Trophoblast cell (in vitro differentiated cells and primary cell): ENCODE measurements around the gene BAZ2A.

ENCODE experiments used
- DNase-seq, 2 donors: peaks; one replicate each; pipeline ENCODE4 v3.0.0-alpha.2; 2016
- H2AFZ ChIP-seq: 2 replicates; pipeline ENCODE4 v1.6.1; 2013; ENCODE audit warnings: low read length, moderate library complexity, mild to moderate bottlenecking; ENCODE audit not compliant: insufficient read depth, poor library complexity
- H2AK5ac ChIP-seq: 2 replicates; pipeline ENCODE4 v1.6.1; 2013; ENCODE audit warnings: mild to moderate bottlenecking, low read length
- H2BK120ac ChIP-seq: 2 replicates; pipeline ENCODE4 v1.6.1; 2013; ENCODE audit warnings: low read length, mild to moderate bottlenecking, moderate library complexity; ENCODE audit not compliant: insufficient read depth, poor library complexity
- H2BK12ac ChIP-seq: 2 replicates; pipeline ENCODE4 v1.6.1; 2013; ENCODE audit warnings: mild to moderate bottlenecking, low read length, moderate library complexity
- H2BK5ac ChIP-seq: 2 replicates; pipeline ENCODE4 v1.6.1; 2013; ENCODE audit warnings: low read length, low read depth, moderate library complexity, mild to moderate bottlenecking; ENCODE audit not compliant: poor library complexity
- H3K14ac ChIP-seq: 2 replicates; pipeline ENCODE4 v1.6.1; 2013; ENCODE audit warnings: mild to moderate bottlenecking, low read length
- H3K18ac ChIP-seq: 2 replicates; pipeline ENCODE4 v1.6.1; 2013; ENCODE audit warnings: mild to moderate bottlenecking, low read length
- H3K23ac ChIP-seq: 2 replicates; pipeline ENCODE4 v1.6.1; 2013; ENCODE audit warnings: low read length
- H3K27ac ChIP-seq: 2 replicates; pipeline ENCODE4 v1.5.1; 2013; ENCODE audit warnings: low read depth, mild to moderate bottlenecking, inconsistent platforms, low read length, moderate library complexity
- H3K27me3 ChIP-seq: 2 replicates; pipeline ENCODE4 v1.6.1; 2013; ENCODE audit warnings: inconsistent platforms, mild to moderate bottlenecking, low read length, moderate library complexity; ENCODE audit not compliant: insufficient read depth
- H3K36me3 ChIP-seq, 2 experiments: 1 replicate in 1 of 2; 2 replicates in 1 of 2; pipeline ENCODE4 v1.6.1; 2013; ENCODE audit warnings: low read length in 2 of 2, mild to moderate bottlenecking in 2 of 2, moderate library complexity in 1 of 2; ENCODE audit not compliant: insufficient read depth in 2 of 2, control insufficient read depth in 1 of 2
- H3K4ac ChIP-seq: 2 replicates; pipeline ENCODE4 v1.6.1; 2013; ENCODE audit warnings: low read depth, mild to moderate bottlenecking, low read length, moderate library complexity
- H3K4me1 ChIP-seq, 2 experiments: 1 replicate in 1 of 2; 2 replicates in 1 of 2; pipeline ENCODE4 v1.6.1; 2013; ENCODE audit warnings: low read length in 2 of 2, mild to moderate bottlenecking in 2 of 2, moderate library complexity in 1 of 2; ENCODE audit not compliant: insufficient read depth in 2 of 2, control insufficient read depth in 1 of 2
- H3K4me2 ChIP-seq: 2 replicates; pipeline ENCODE4 v1.6.1; 2013; ENCODE audit warnings: inconsistent platforms, mild to moderate bottlenecking, low read length, moderate library complexity
- H3K4me3 ChIP-seq: 2 replicates; pipeline ENCODE4 v1.5.1; 2013; ENCODE audit warnings: mild to moderate bottlenecking, low read depth, low read length, inconsistent platforms
- H3K79me1 ChIP-seq: one replicate; pipeline ENCODE4 v1.6.1; 2013; ENCODE audit warnings: low read length
- H3K79me2 ChIP-seq: 2 replicates; pipeline ENCODE4 v1.6.1; 2013; ENCODE audit warnings: low read length, mild to moderate bottlenecking; ENCODE audit not compliant: control insufficient read depth, insufficient read depth, poor library complexity
- H3K9ac ChIP-seq: 2 replicates; pipeline ENCODE4 v1.6.1; 2013; ENCODE audit warnings: mild to moderate bottlenecking, low read length
- H3K9me3 ChIP-seq: 2 replicates; pipeline ENCODE4 v1.6.1; 2013; ENCODE audit warnings: low read depth, mild to moderate bottlenecking, control low read depth, inconsistent platforms, low read length; ENCODE audit not compliant: insufficient read depth
- H4K12ac ChIP-seq: 2 replicates; pipeline ENCODE4 v1.6.1; 2013; ENCODE audit warnings: low read depth, mild to moderate bottlenecking, low read length, moderate library complexity
- H4K8ac ChIP-seq: 2 replicates; pipeline ENCODE4 v1.6.1; 2013; ENCODE audit warnings: low read depth, mild to moderate bottlenecking, low read length, moderate library complexity
- H4K91ac ChIP-seq: one replicate; pipeline ENCODE4 v1.6.1; 2013; ENCODE audit warnings: low read depth, mild to moderate bottlenecking, low read length, moderate library complexity
- WGBS: extraction: QIAGEN DNeasy Blood & Tissue Kit; methylation state at CpG from one replicate; pipeline ENCODE4 v1.1.7; 2013; ENCODE audit warnings: missing lambda C conversion rate; ENCODE audit not compliant: insufficient read length, insufficient coverage; ENCODE audit errors: extremely low coverage; 5-methylcytosine and 5-hydroxymethylcytosine counted together

Gene BAZ2A

GRCh38 chr12:56628671-56629458, 1.3 kb downstream of the BAZ2A start:
- peaks cover 17% of the 10 kb centered on the region for H3K79me2 ChIP-seq
- H3K36me3 ChIP-seq, result peaks cover 2 to 7% of the 10 kb centered on the region in 2 experiments
- H3K4me1 ChIP-seq, result peaks cover 13 to 28% of the 10 kb centered on the region in 2 experiments
- H2BK5ac ChIP-seq, result peak overlapping the region; percentile 32
- H4K91ac ChIP-seq, result peak overlapping the region; percentile 93
- peak overlapping the region; percentile 22 for H3K27ac ChIP-seq
- peak; percentile 30 to 61 for DNase-seq
- peak overlapping the region; percentile 22 for H3K14ac ChIP-seq
- H3K9me3 ChIP-seq, result peaks cover 2% of the 10 kb centered on the region
- H3K4me2 ChIP-seq, result peak overlapping the region; percentile 97
- H3K4me3 ChIP-seq, result peak overlapping the region; percentile 99
- H4K12ac ChIP-seq, result no peak overlapping the region
- no peak overlapping the region for H2AFZ ChIP-seq
- no peaks in the 10 kb centered on the region for H3K27me3 ChIP-seq
- H3K23ac ChIP-seq, result no peak overlapping the region
- no peak overlapping the region for H2AK5ac ChIP-seq
- no peak overlapping the region for H2BK12ac ChIP-seq
- peak overlapping the region; percentile 100 for H3K9ac ChIP-seq
- H2BK120ac ChIP-seq, result no peak overlapping the region
- peak overlapping the region; percentile 63 for H3K4ac ChIP-seq
- 100% methylated on average over 1 of the region's 18 CpGs for WGBS
- peaks cover 10% of the 10 kb centered on the region for H3K79me1 ChIP-seq
- H3K18ac ChIP-seq, result no peak overlapping the region
- H4K8ac ChIP-seq, result no peak overlapping the region

GRCh38 chr12:56626701-56627100, 3.4 kb downstream of the BAZ2A start:
- no peak overlapping the region for H2BK120ac ChIP-seq
- H2BK5ac ChIP-seq, result no peak overlapping the region
- H4K91ac ChIP-seq, result no peak overlapping the region
- no peak overlapping the region for H3K14ac ChIP-seq
- no peak overlapping the region for H4K8ac ChIP-seq
- H2AFZ ChIP-seq, result no peak overlapping the region
- H3K4me3 ChIP-seq, result no peak overlapping the region
- H3K27me3 ChIP-seq, result no peaks in the 10 kb centered on the region
- H3K4me1 ChIP-seq, result peaks cover 7 to 8% of the 10 kb centered on the region in 2 experiments
- no peak overlapping the region for H2AK5ac ChIP-seq
- H3K79me1 ChIP-seq, result peaks cover 10% of the 10 kb centered on the region
- no peak overlapping the region for H3K4me2 ChIP-seq
- no peak overlapping the region for H3K18ac ChIP-seq
- no peak for DNase-seq
- peaks cover 22% of the 10 kb centered on the region for H3K79me2 ChIP-seq
- H3K9ac ChIP-seq, result no peak overlapping the region
- H3K36me3 ChIP-seq, result peaks cover 2 to 11% of the 10 kb centered on the region in 2 experiments
- no peaks in the 10 kb centered on the region for H3K9me3 ChIP-seq
- peak overlapping the region; percentile 76 for H3K4ac ChIP-seq
- no peak overlapping the region for H3K23ac ChIP-seq
- no peak overlapping the region for H3K27ac ChIP-seq
- no peak overlapping the region for H4K12ac ChIP-seq
- no peak overlapping the region for H2BK12ac ChIP-seq

- DNase-seq, result no peak
- Histone ChIP-seq H4K91ac (no peak overlapping the region), H2BK12ac (no peak overlapping the region), H3K9me3 (no peaks in the 10 kb centered on the region), H3K79me2 (peaks cover 10% of the 10 kb centered on the region), H3K4me3 (no peak overlapping the region), H3K4ac (peak overlapping the region; percentile 62), H2BK120ac (no peak overlapping the region), H3K79me1 (no peaks in the 10 kb centered on the region), H2BK5ac (no peak overlapping the region), H3K27ac (no peak overlapping the region), H4K8ac (no peak overlapping the region), H3K4me2 (no peak overlapping the region), H3K9ac (no peak overlapping the region), H3K4me1 (no peaks in the 10 kb centered on the region), H3K27me3 (no peaks in the 10 kb centered on the region), H2AFZ (no peak overlapping the region), H3K23ac (no peak overlapping the region), H4K12ac (no peak overlapping the region), H3K18ac (no peak overlapping the region), H2AK5ac (no peak overlapping the region), H3K36me3 (peaks cover 8 to 18% of the 10 kb centered on the region in 2 experiments), H3K14ac (no peak overlapping the region)
- WGBS, result no CpG with 5 or more reads among the region's 1 CpG
Observed at GRCh38 chr12:56622535-56622934, 7.6 kb downstream of the BAZ2A start.

DNA sequence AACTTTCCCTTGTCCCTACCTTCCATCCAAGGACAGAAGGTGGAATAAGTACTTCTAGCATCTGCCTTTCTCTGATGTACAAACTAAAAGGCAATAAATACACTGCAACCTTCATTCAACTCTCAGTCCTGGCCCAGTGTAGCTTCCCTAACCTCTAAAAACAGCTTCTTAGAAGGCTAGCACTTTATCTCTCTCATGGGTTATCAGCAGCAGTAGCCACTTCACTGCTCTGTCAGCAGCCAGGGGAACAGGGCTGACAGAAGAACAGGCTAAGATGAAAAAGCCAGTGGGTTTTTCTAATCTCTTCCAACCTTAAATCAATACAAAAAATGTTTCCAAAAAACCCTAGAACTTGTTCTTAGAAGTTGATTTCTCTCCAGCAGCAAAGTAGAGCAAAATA, 13.2 kb downstream of the BAZ2A start:
- Histone ChIP-seq H3K4me2 (no peak overlapping the region), H3K4ac (no peak overlapping the region), H2AFZ (no peak overlapping the region), H2AK5ac (no peak overlapping the region), H4K8ac (no peak overlapping the region), H3K27me3 (no peaks in the 10 kb centered on the region), H3K36me3 (peaks cover 42 to 59% of the 10 kb centered on the region in 2 experiments), H3K9me3 (no peaks in the 10 kb centered on the region), H4K12ac (no peak overlapping the region), H3K27ac (no peak overlapping the region), H3K14ac (no peak overlapping the region), H3K23ac (no peak overlapping the region), H3K18ac (no peak overlapping the region), H3K4me1 (no peaks in the 10 kb centered on the region), H3K9ac (no peak overlapping the region), H4K91ac (no peak overlapping the region), H3K4me3 (no peak overlapping the region), H2BK120ac (no peak overlapping the region), H3K79me1 (no peaks in the 10 kb centered on the region), H3K79me2 (no peaks in the 10 kb centered on the region), H2BK5ac (no peak overlapping the region), H2BK12ac (no peak overlapping the region)
- no peak for DNase-seq
